ENCODE data around the gene CRHR2.
"Not testable (repeated sequence)": the region's sequence is repeated elsewhere in the genome, so short reads cannot be mapped to it uniquely, and the experiment has no call there.

The CRHR2 gene

DNA sequence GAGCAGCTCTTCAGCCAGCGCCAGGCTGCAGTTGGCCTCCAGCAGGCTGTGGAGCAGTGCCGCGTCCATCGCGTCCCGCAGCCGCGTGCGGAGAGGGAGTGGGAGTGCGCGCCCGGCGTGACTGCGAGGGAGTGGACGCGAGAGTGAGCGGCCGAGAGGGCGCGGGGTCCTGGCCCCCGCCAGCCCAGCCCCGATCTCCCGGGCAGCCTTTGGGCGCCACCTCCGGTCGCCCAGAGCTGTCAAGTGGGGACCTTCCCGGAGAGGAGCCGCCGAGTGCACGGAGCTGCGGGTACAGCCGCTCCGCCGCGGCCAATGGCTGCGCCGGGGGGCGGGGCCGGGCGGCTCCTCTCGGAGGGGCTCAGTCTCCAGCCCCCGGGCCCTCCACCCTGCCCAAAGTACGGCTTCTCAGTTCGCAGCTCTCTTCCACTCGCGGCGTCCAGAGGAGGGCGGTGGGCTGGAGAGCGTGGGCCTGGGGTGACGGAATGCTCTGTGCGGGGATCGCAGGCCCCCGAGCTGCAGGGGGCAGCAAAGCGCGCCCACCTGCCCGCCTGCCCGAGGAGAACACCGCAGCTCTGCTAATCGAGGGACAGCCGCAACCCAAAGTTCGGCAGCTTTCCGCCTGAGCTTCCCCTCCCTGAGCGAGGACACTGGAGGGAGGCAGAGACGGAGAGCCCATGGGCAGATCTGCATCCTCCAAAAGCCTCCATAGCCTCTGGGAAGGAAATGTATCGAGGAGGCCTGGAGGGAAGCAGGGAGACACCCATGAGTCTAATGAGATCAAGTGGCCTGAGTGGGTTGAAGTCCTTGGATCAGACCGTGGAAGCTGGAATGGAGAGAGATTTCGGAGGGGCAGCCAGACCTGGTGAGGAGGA is at the start of gene CRHR2:
Gene CRHR2 (minus strand): TSS at position 245 of the 872 bp plus-strand sequence. CDS start 176 bp downstream, at position 69.
- DNase-seq (ENCODE audit: low spot score) = no peak

DNA sequence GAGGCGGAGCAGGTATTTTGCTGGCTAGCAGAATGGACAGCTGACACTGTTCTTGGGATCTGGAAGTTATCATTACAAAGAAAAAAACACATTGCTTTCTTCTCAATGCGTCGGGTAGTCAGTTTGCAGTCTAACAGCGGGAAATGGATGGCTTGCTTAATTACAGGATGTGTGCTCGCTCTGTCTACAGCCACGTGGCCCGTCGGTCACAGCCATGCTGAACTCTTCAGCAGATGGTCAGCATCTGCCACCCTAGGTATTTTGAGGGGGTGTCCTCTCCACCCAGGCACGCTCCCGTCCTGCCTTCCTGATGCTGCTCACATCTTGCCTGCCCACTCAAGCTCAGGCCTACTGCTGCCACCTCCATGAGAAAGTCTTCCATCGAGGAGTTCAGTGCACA is 49.3 kb upstream of the CRHR2 start:
- DNase-seq (ENCODE audit: low spot score) = no peak

DNA sequence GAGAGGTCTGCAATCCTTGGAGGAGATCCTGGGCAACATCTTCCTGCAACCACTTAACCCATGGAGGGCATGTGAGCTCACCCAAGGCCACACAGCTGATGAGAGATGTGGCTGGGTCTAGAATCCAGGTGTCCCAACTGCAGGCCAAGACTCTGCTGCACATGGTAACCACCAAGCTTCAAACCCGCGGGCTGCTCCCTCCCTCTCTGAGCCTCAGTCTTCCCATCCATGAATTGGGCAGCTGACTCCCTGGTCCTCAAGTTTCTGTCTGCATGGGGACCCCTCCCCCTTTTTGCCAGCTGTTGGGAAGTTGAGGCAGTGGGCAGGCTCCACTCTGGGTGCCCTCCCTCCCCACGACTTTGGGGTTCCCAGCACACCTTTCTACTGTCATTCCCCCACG is 48.7 kb upstream of the CRHR2 start:
- DNase-seq (ENCODE audit: low spot score) = no peak

DNA sequence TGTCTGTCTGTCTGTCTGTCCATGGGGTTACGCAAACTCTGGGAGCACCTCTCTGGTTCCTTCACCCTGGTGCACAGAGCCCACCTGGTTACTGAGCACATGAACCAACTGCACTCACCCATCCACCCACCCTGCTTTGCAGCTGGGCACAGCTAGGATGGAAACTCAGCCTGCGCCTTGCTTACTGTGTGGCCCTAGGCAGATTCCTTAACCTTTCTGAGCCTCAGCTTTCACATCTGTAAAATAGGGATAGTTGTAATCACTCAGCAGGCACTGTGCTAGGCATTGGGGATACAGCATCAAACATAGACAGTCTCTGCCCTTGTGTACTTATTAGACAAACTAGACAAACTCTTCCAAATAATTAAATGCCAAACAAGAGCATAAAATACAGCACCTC is 47.8 kb upstream of the CRHR2 start:
- DNase-seq (ENCODE audit: low spot score) = no peak

DNA sequence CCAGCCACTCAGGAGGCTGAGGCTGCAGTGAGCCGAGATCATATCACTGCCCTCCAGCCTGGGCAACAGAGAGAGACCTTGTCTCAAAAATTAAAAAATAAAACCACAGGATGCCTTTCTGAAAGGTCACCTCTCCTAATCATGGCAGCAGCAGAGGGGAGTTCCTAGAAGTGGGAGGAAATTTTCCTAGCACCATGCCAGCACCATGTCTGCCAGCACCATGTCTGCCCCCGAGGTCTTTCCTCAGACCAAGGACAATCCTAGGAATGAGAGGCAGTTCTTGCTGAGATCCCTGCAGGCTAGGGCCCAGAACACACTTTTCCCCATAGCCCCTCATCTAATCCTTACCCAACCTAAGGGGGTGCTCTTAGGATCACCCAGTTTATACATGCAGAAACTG is 47.4 kb upstream of the CRHR2 start:
- no peak for DNase-seq (ENCODE audit: low spot score)

DNA sequence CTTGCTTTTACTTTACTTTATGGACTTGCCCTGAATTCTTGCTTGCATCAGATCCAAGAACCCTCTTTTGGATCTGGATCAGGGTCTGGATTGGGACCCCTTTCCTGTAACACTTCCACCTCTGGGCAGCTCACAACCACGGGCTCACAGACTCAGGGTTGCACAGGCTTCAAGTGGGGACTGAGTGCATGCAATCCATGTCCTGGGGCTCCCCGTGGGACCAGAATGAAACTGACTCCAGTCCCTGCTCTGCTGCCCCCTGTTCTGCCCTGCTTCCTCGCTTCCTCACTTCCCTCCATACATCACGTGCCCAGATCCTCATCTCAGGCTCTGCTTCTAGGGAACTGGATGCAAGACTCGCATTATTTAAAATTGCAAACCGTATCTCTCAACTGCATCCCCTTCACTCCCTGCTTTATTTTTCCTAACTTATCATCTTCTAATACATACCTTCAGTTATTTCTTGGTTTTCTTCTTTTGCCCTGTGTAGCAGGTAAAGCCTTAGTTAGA is 46.4 kb upstream of the CRHR2 start:
- no peak for DNase-seq (ENCODE audit: low spot score)

DNA sequence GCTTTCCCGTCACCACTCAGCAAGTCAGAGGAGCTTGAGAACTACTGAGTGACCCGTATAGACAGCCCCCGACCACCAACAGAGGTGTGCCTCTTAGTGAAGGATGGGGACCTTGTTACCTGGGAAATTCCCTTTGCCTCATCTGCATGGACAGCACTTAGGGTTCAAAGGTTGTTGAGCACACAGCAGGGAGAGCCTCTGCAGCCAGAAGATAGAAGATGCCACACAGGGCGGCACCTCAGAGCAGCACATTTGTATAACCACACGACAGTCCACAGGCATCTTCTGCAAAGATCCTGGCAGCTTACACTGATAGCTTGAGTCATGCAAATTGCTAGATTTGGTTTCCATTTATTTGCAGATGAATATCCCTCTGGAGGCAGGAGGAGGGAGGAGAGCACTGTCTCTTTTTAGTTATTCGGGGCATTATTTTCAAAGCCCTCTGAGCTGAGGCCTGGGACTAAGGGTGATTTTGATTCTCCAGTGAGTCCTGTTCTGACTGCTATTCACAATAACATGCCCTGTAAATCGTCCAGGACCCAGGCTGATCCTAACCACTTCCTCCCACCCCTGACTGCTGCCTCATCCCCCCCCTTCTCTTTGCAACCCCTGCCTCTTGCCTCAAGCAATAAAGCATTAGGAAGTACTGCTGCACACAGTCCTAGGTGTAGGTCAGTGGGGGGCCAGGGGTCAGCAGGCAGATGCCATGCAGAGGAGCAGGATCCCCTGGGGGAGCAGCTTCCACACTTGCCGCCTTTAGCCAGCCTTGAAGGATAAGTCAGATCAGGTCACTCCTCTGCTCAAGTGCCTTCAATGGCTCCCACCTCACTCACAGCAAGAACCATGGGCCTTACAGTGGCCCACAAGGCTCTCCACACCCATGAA is 45.0 kb upstream of the CRHR2 start:
- peak; percentile 70 for DNase-seq (ENCODE audit: low spot score)

DNA sequence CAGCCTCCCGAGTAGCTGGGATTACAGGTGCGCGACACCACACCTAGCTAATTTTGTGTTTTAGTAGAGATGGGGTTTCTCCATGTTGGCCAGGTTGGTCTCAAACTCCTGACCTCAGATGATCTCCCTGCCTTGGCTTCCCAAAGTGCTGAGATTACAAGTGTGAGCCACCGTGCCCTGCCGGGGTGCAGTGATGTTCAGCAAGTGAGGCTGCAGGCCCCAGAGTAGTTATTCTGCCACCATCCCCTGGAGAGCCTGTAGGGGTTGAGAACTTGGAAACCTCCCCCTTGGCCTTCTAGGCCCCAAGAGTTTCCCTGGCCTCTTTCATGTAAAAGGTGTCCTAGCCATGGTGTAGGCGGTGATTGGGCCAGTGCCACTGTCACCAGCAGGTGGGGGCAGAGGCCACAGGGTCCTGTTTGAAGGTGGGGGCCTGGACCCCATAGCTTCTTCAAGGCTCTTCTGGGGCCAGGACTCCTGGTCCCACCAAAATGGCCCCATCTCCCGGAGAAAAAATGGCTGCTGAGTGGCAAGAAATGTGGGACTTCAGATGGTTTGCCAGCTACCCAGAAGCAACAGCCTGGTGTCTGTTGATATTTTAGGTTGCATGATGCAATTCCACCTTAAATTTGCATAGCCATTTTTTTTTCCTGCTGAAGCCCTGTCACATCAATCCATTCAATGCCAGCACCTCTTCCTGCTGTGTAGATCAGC is 44.2 kb upstream of the CRHR2 start:
- DNase-seq (ENCODE audit: low spot score) = peak; percentile 76

DNA sequence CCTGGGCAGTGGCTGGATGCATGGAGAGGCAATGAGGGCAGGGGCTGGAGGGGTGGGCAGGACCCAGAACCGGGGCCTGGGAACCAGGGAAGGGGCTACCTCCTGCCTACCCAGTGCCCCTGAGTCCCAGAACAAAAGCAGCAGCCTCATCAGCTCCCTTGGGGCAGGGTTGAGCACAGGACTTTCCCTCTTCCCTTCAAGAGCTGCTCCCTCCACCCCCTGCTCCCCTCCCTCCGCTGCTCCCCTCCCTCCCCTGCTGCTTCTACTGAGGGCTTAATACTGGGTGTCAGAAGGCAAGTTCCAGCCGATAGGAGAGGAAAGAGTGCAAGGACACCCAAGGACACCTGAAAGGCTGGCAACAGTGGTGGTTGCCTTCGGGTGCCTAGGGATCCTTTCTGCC is 41.5 kb upstream of the CRHR2 start:
- DNase-seq (ENCODE audit: low spot score) = no peak

DNA sequence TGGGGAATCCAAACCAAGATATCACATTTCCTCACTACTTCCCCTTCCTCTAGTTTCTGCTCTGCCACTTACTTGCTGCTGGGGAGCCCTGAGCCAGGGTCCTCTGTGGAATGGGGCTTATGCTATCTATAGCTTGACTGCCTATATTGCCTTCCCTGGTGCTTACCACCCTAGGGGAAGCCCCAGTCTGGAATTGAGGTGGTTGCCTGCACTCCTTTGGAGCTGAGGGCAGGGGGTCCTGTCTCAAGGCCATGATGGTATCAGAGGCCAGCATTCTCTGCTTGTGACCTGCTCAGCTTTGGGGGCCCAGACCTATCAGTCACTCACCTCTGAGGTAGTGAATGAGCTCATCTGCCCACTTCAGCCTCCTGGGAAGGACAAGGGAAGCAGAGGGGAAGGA is 40.4 kb upstream of the CRHR2 start:
- DNase-seq (ENCODE audit: low spot score) = no peak

DNA sequence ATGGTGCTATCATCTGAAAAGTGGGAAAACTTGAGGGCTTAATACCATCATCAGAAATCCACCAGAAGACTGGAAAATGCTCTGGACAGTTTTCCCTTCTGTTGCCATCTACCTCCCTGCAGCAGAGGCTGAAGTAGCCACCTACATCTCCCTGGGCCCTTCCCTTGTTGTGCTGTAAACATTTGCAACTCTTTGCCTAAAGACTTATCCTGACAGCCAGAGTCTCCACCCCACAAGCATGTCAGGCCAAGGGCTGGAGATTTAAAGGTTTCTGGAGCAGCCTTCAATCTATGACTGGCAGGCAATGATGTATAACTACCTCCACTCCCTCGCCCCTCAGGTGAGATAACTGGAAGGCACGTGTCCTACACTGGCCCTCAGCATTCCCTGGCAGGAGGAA is 39.9 kb upstream of the CRHR2 start:
- no peak for DNase-seq (ENCODE audit: low spot score)

DNA sequence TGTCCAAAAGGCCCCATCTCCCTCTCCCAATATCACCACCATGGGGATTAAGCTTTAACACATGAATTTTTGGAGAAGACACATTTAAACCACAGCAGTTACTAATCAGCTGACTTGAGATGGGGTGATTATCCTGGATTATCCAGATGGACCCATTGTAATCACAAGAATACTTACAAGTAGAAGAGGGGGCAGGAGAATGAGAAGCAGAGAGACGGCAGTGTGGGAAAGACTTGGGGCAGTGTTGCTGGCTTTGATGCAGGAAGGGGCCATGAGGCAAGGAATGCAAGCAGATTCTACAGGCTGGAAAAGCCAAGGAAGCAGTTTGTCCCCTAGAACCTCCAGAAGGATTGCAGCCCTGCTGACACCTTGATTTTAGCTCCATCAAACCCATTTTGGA is 39.0 kb upstream of the CRHR2 start:
- DNase-seq (ENCODE audit: low spot score) = no peak

DNA sequence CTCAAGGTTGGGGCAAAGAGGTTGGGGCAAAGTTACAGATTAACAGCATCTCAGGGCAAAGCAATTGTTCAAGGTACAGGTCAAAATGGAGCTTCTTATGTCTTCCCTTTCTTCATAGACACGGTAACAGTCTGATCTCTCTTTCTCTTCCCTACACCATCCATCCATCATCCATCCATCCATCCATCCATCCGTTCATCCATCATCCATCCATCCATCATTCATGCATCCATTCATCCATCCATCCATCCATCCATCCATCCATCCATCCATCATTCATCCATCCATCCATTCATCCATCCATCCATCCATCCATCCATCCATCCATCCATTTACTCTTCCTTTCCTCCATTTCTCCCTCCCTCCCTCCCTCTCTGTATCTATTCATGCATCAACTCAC is 37.2 kb upstream of the CRHR2 start:
- not testable (repeated sequence) for DNase-seq (ENCODE audit: low spot score)

DNA sequence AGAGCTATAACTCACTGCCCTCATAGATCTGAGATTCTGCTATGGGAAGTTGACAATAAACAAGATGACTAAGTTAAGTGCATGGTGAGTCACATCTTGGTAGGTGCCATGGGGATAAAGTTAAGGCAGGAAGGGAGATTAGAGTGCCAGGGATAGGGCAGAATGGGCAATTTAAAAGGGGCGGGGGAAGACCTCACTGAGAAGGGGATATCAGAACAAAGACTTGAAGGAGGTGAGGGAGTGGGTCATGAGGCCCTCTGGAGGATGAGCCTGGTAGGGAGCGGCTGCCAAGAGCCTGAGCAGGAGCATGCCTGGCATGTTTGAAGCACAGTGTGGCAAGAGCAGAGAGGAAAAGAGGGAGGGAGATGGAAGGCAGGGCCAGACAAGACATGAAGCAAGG is 34.9 kb upstream of the CRHR2 start:
- DNase-seq (ENCODE audit: low spot score) = peak; percentile 28

DNA sequence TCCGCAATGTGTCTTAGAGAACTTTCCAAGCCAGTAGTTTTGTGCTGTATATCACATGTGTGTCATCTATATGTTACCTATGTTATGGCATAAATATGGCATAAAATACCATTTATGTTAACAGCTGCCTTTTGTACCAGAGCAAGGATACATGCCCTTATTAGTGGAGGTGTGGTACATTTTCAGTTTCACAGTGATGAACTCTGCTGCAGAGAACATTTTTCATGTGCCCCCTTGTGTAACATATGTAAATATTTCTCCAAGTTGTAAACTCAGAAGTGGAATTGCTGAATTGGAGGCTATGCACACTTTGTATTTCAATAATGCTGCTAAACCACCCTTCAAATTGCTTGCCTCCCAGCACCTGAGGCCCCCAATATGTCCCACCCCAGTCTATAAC is 31.9 kb upstream of the CRHR2 start:
- no peak for DNase-seq (ENCODE audit: low spot score)

DNA sequence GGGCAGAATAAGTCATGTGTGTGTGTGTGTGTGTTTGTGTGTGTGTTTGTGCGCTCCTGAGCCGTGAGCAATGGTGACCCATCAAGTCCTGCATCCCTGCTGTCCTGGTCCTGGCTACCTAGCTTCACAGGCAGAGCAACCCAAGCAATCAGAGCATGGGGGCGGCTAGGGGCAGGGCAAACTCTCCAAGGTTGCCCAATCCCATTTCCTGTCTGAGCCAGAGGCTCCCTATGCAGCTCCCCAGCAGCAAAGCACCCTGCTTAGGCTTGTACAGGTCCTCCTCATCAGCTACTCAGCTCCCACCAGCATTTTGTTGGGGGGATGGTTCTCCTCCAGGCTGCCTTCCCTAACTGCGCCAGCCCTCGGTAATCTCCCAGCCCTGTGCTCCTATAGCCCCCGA is 31.1 kb upstream of the CRHR2 start:
- no peak for DNase-seq (ENCODE audit: low spot score)

DNA sequence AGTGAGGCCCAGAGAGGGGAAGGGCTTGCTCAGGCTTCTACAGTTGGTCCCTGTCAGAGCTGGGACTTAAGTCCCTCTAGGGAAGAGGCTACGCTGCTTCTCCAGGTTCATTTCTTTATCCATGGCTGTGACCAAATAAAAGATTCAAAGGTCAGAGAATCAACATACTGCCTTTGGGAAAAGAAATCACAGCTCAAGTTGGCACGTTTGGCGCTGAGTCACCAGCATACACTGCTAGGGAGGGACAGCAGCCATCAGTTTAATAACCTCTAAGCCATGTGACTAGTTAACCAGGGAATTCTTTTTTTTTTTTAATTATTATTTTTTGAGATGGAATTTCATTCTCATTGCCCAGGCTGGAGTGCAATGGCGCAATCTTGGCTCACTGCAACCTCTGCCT is 28.4 kb upstream of the CRHR2 start:
- DNase-seq (ENCODE audit: low spot score) = no peak

DNA sequence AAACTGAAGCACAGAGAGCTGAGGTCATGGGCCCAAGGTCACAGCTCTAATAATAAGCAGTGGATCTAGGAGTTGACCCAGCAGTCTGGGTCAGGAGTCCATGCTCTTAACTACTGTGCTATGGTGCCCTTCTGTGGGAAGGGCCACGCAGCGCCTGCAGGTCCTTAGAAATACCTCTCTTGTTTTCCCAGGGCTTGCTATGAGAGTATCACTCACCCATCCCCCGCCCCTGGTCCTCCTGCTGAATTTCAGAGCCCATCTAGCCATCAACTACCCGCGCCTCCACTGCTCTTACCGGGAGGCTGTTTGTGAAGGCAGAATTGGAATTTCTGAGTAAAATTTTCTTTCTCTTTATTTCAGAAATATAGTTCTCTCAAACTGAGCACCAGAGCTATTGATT is 27.3 kb upstream of the CRHR2 start:
- no peak for DNase-seq (ENCODE audit: low spot score)

DNA sequence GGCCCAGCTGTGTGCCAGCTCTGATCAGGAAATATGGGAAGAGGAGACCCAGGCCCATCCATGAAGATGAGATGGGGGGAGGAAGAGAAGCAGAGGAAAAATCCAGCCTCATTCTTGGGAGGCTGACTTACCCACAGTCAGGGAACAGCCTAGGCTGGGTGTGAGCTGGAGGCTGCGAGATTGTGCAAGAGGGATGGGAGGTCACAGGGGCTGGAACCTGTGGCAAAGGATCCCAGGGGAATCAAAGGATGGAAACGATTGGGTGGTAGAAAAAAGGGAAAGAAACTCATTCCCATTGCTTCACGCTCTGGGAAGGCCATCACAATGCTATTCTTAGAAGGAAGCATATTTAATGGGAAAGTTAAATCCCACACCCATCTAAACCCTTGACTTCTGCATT is 26.7 kb upstream of the CRHR2 start:
- DNase-seq (ENCODE audit: low spot score) = no peak

DNA sequence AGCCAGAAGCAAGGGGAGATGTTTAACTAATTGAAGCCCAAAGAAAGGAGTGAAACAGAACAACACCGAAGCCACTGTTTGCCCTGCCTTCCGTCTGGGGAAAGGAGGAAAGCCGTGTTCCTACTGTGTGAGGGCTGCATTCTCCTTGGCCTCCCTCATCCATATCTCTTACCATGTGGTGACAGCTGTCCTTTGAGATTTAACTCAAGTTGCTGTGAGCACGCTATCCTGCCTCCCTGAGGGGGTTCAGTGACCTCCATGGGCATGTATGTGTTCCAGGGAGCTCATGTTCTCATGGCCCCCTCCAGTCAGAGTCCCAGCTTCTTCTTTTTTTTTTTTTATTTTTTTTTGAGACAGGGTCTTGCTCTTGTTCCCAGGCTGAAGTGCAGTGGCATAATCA is 26.2 kb upstream of the CRHR2 start:
- no peak for DNase-seq (ENCODE audit: low spot score)

DNA sequence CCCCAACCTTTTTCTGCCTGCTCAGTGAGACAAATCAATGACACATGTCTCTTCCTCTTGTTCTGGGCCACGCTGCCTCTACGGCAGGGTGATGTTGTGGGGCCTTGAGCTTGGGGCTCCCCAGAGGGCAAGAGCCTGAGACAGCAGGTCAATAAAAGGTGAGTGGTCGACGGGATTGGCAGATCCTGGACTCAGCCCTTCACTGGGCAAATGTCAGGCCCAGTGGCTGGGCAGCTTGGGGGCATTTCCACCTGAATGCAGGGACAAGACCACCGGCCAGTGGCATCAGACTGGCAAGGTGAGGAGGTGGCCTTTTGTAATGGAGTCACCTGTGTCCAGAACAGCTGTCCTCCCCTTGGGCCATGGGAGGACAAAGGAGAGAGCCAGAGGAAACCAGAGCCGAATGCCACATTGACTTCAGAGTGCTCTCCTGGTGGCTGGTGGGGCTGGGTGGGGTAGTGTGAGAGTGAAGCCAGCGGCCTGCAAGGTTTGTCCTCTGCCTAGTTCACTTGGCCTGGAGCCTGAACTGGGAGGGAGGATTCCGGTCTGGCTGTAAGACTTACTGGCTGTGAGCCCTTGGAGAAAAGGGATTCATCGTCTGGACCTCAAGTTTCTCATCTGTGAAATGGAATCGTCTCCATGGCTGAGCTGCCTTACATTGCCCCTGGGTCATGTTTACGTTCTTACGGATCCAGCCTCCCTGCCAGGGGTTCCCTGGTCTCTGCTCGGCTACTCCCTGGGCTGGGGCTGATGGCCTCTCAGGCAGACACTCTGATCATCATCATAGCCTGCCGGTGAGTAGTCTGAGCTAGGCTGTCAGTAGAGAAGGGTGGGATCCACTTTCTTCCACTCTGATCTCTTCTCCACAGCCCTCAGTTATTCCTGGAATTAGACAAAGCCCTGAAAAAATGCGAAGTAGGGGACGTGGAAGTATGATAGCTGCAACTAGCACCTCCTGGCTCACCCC is 25.4 kb upstream of the CRHR2 start:
- no peak for DNase-seq (ENCODE audit: low spot score)

Data from NAMALWA (cell line).